NCI-H1048 (cell line): ENCODE results near the gene NXPH2.

ENCODE experiments used
- DNase-seq: peaks from one replicate; lab custom pipeline; 2025; lab: John Stamatoyannopoulos, UW

NXPH2 gene

DNA sequence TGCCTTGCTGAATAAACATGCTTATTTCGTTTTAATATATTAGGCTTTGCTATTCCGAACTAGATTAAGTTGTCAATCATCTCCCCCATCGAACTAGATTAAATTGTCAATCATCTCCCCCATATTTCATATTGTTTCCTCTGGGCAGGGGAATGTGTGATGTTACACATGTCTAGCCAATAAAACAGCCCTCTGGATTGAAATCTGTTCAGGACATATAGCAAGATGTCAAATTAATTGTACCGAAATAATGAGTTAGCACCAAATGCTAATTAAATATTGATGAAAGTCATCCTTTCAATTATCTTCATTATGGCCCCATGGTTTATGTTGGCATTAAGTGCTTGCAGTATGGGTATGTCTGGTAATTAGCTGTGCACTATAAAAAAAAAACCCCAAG is 143.1 kb downstream of the NXPH2 start:
- no peak for DNase-seq

DNA sequence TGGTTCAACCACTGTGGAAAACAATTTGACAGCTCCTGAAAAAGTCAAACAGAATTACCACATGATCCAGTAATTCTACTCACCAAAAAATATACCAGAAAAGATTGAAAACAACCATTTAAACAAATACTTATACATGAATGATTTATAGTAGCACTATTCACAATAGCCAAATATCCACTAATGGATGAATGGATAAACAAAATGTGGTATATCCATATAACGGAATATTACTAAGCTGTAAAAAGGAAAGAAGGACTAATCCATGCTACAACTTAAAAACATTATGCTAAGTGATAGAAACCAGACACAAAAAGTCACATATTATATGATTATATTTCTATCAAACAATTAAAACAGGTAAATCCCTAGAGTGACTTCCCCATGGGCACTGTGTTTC is 147.1 kb downstream of the NXPH2 start:
- DNase-seq = no peak

DNA sequence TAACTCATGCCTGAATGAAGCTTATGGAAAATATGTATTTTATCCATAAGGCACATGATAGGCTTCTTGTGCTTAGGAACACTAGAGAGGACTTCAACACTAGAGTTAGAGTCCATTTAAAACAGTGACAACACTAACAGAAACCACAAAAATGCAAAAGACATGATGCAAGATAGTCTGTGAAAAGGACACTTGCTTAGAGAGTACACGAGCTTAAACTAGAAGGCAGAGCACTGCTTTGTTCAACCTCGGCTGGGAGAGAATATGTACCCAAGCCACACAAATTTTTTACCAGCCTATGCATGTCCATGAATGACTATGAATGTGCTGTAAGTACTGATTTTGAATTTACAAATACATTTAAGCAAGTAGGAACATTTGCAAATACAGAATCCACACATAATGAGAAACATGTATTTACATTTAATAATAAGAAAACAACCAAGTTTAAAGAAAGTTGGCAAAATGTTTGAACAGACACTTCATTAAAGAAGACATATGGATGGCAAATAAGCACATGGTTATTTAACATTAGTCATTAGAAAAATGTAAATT is 148.0 kb downstream of the NXPH2 start:
- DNase-seq = no peak

DNA sequence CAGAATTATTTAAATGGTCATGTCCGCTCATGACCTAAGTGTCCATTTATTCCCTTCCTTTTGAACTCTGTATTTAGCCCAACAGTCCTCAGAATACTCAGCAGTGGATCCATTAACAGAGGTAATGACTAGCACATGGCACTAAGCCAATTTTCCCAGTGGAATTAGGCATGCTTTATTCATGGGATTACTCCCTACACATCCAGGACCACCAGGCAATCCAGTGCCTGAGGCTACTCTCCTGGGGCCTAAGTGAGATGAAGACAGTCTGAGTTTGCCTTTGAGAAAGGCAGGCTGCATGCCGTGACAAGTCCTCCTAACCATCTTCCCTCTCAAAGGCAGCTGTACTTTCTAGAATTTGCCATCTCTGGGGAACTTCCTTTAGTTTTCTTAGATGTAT is 150.0 kb downstream of the NXPH2 start:
- DNase-seq = no peak

DNA sequence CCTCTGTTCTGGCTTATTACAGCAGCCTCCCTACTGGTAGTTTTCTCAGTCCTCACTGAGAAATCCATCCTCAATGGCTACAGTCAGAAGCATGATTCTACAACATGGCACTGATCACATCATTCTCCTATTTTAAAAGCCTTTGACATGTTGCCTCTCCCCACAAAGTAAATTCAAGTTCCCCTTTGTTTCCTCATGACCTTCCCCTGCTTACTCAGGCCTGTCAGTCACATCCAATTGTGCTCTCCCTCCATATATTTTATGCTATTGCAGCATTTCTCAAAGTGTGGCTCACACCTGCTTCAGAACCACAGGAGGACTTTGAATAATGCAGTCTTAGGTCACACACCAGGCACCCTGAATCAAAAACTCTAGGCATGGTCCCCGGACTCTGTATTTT is 154.0 kb downstream of the NXPH2 start:
- DNase-seq = no peak

DNA sequence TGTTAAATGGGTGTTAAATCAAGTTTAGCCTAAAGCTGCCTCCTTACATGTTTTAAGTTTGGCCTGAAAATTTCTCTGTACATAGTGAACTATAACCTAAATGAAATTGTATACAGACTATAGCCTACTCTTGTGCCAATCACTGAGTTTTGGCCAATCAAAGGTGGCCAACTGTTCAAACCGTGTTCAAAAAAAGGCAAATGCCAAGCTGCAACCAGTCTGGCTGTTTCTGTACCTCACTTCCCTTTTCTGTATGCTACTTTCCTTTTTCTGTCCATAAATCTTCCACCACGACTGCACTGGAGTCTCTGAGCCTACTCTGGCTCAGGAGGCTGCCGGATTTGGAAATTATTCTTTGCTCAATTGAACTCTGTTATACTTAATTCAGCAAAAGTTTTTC is 157.6 kb downstream of the NXPH2 start:
- no peak for DNase-seq

DNA sequence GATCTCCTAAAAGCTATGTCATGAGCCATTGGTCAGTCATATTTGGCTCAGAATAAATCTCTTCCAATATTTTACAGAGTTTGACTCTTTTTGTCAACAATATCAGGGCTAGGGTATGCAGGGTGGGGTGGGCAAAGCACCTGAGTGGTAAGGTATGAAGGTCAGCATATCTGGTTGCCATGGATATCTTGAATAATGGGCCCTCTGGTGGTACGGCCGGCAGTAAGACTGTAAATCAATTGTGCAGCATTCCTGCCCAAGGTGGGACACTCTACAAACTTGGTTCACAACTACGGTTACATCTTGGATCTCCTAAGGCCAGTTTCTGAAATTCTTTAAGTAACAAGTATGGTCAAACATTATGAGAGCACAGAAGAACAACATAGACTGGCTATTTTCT is 159.1 kb downstream of the NXPH2 start:
- no peak for DNase-seq

DNA sequence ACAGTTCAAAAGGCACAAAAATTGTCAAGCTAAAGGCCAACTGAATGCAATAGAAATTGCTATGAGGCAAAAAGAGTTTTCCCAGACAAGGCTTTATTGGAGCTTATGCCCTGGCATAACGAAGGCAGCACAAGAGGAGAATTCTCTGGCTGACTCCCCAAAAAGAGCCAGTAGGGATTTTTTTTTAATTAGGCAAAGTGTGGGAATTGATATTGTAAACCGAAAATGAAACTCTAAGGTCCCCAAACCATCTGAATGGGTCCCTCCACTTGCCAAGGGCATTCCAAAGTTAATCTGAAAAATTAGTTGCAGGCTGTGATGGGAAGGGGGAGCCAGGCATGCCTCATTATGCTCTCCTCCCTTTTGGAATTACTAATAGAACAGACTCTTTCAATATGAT is 159.8 kb downstream of the NXPH2 start:
- no peak for DNase-seq
